GM23248 (cell line): ENCODE measurements around the gene LAMA4. TPM values are rescaled to one million over a fixed set of nuclear protein-coding genes. Genes with fewer than 3 reads are reported as not detected.

Experiments
- DNase-seq: peaks from one replicate; pipeline ENCODE4 v3.0.0-alpha.2; 2015
- H2AFZ ChIP-seq: fragments of 200-600 bp; sonication (generic); 2 replicates; pipeline ENCODE4 v1.6.1; 2016; ENCODE audit warnings: antibody characterized with exemption
- H3F3A ChIP-seq: fragments of 200-600 bp; sonication (generic); 2 replicates; pipeline ENCODE4 v1.6.1; 2016; ENCODE audit warnings: mild to moderate bottlenecking, antibody characterized with exemption, mixed run types; ENCODE audit not compliant: insufficient read depth
- H3K27ac ChIP-seq: fragments of 200-600 bp; sonication (generic); 2 replicates; pipeline ENCODE4 v1.5.1; 2016; ENCODE audit warnings: mild to moderate bottlenecking
- H3K27me3 ChIP-seq: fragments of 200-600 bp; sonication (generic); replicated peaks from 2 replicates; pipeline ENCODE4 v1.6.1; 2016; ENCODE audit warnings: mild to moderate bottlenecking; ENCODE audit not compliant: insufficient read depth
- H3K36me3 ChIP-seq: fragments of 200-600 bp; sonication (generic); 2 replicates; pipeline ENCODE4 v1.6.1; 2016; ENCODE audit warnings: low read depth, mild to moderate bottlenecking
- H3K4me1 ChIP-seq: fragments of 200-600 bp; sonication (generic); 2 replicates; pipeline ENCODE4 v1.6.1; 2016; ENCODE audit warnings: mild to moderate bottlenecking; ENCODE audit not compliant: insufficient read depth
- H3K4me2 ChIP-seq: fragments of 200-600 bp; sonication (generic); one replicate; pipeline ENCODE4 v1.6.1; 2016; ENCODE audit warnings: mild to moderate bottlenecking; ENCODE audit not compliant: unreplicated experiment
- H3K4me3 ChIP-seq: fragments of 200-600 bp; sonication (generic); 2 replicates; pipeline ENCODE4 v1.5.1; 2016; ENCODE audit warnings: mild to moderate bottlenecking
- H3K79me2 ChIP-seq: fragments of 200-600 bp; sonication (generic); 2 replicates; pipeline ENCODE4 v1.6.1; 2016; ENCODE audit warnings: mild to moderate bottlenecking; ENCODE audit not compliant: insufficient read depth
- H3K9ac ChIP-seq: fragments of 200-600 bp; sonication (generic); 2 replicates; pipeline ENCODE4 v1.6.1; 2016; ENCODE audit warnings: mild to moderate bottlenecking
- H3K9me2 ChIP-seq: fragments of 200-600 bp; sonication (generic); 2 replicates; pipeline ENCODE4 v1.6.1; 2016; ENCODE audit warnings: mixed run types, mild to moderate bottlenecking, moderate library complexity; ENCODE audit not compliant: insufficient read depth
- H3K9me3 ChIP-seq: fragments of 200-600 bp; sonication (generic); one replicate; pipeline ENCODE4 v1.6.1; 2017; ENCODE audit warnings: low read depth
- H4K20me1 ChIP-seq: fragments of 200-600 bp; sonication (generic); 2 replicates; pipeline ENCODE4 v1.6.0; 2016; ENCODE audit not compliant: insufficient read depth
- EZH2 ChIP-seq: fragments of 200-600 bp; sonication (generic); IDR thresholded peaks from 2 replicates; pipeline ENCODE4 v1.6.1; 2018; ENCODE audit warnings: antibody characterized with exemption, mild to moderate bottlenecking; ENCODE audit not compliant: insufficient read depth, poor library complexity, severe bottlenecking
- EZH2phosphoT487 ChIP-seq: fragments of 200-600 bp; sonication (generic); IDR thresholded peaks from 2 replicates; pipeline ENCODE4 v1.6.1; 2018; ENCODE audit warnings: antibody characterized with exemption, moderate library complexity, mild to moderate bottlenecking, low read depth; ENCODE audit not compliant: insufficient read depth
- WGBS, 2 experiments: methylation state at CpG; one replicate each; pipeline ENCODE4 v1.1.6; 2015 to 2017; ENCODE audit warnings: low lambda C conversion rate in 2 of 2, low coverage in 1 of 2; ENCODE audit errors: missing lambda C conversion rate in 2 of 2; 5-methylcytosine and 5-hydroxymethylcytosine counted together
- in situ Hi-C: fragments of 300-500 bp; cut with MboI; formaldehyde crosslinking; loops from 2 replicates; pipeline ENCODE4 v1.15.0; 2020
- polyA plus RNA-seq: library from polyadenylated mRNA; unstranded; fragments of >200 nt; fragmentation: Nextera tagmentation; extraction: Ambion mirVana; gene quantifications from 2 replicates; pipeline ENCODE4 v1.2.1, GENCODE V29; 2016
- total RNA-seq: library from RNA; depleted of rRNA; stranded (reverse); fragments of >200 nt; shearing (Covaris generic); gene quantifications from 2 replicates; pipeline ENCODE4 v1.2.3, GENCODE V29; 2014

Gene LAMA4
- total and polyA plus RNA-seq, 2 experiments from 2014 or later = 331 to 429 TPM

GRCh38 chr6:112237066-112237465 is 17.3 kb downstream of the LAMA4 start:
- H3K27me3 ChIP-seq = no peaks in the 10 kb centered on the region
- no peak overlapping the region for H3K4me3 ChIP-seq
- DNase-seq = peak; percentile 46
- H3F3A ChIP-seq = peaks cover 91% of the 10 kb centered on the region
- no peaks in the 10 kb centered on the region for H3K9me3 ChIP-seq
- no peaks in the 10 kb centered on the region; the same call in 1 of the 2 replicates for H4K20me1 ChIP-seq
- no peaks in the 10 kb centered on the region for H3K9me2 ChIP-seq
- peaks cover 30% of the 10 kb centered on the region for H3K36me3 ChIP-seq
- WGBS, 2 experiments = 59 to 65% methylated on average over 4 of the region's 4 CpGs
- in situ Hi-C loops = no loop called here
- H2AFZ ChIP-seq = no peak overlapping the region
- H3K4me1 ChIP-seq = peaks cover 82% of the 10 kb centered on the region
- peak overlapping the region; percentile 86 for H3K27ac ChIP-seq
- H3K79me2 ChIP-seq = peaks cover 86% of the 10 kb centered on the region
- H3K4me2 ChIP-seq = no peak overlapping the region
- TF ChIP-seq EZH2phosphoT487 (no peak), EZH2 (no peak)
- peak overlapping the region; percentile 45 for H3K9ac ChIP-seq

DNA sequence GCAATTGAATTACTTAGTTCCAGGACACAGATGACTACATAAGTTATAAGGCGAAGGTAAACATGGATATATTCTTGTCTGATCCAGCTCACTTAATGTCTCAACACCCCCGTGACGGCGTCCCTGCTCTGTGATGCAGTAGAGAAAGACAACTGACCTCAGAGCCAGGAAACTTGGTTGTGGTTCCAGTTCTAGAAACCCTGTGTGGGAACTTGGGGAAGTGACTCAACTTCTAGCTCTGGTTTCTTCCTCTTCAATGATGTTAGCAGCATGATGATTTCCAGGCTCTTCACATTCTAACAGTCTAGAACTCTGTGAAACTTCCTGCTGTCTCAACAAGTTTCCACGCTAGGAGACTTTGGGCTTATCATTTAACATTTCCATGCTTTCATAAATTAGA is 18.4 kb downstream of the LAMA4 start:
- Histone ChIP-seq H3F3A (peaks cover 93% of the 10 kb centered on the region), H3K9ac (peak overlapping the region; percentile 45; the same call in 1 of the 2 replicates), H3K36me3 (peaks cover 32% of the 10 kb centered on the region), H3K4me1 (peaks cover 84% of the 10 kb centered on the region), H3K27me3 (no peaks in the 10 kb centered on the region), H3K27ac (peak overlapping the region; percentile 86), H3K4me3 (no peak overlapping the region), H2AFZ (no peak overlapping the region), H3K79me2 (peaks cover 87% of the 10 kb centered on the region), H3K9me2 (no peaks in the 10 kb centered on the region), H4K20me1 (no peaks in the 10 kb centered on the region), H3K4me2 (peak overlapping the region; percentile 70), H3K9me3 (no peaks in the 10 kb centered on the region)
- in situ Hi-C loops = no loop called here
- TF ChIP-seq EZH2 (no peak), EZH2phosphoT487 (no peak)
- 52 to 63% methylated on average over 5 of the region's 5 CpGs for WGBS, 2 experiments
- peak; percentile 83 for DNase-seq

DNA sequence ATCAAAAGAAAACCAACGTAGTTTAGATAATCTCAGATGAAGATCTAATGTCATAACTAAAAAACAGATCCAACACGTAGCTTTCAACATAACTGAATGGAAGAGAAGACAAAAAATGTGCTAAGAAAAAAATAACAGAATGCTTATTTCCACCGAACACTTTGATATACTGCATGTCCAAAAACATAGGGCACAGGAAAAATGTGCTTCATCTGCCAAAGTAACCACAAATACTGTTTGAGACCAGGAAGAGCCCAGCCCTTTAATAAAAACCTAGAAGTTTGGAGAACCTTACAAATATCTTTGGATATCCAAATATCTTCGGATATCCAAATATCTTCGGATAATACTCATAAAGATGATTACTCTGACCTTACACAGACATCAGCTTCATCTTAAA is 19.8 kb downstream of the LAMA4 start:
- TF ChIP-seq EZH2phosphoT487 = no peak
- no peak for TF ChIP-seq EZH2
- Histone ChIP-seq H3K9ac (peak overlapping the region; percentile 66), H3K4me3 (peak overlapping the region; percentile 29), H3K4me2 (peak overlapping the region; percentile 70), H3F3A (peaks cover 97% of the 10 kb centered on the region), H3K9me3 (no peaks in the 10 kb centered on the region), H3K27me3 (no peaks in the 10 kb centered on the region), H3K79me2 (peaks cover 87% of the 10 kb centered on the region), H3K4me1 (peaks cover 79% of the 10 kb centered on the region), H4K20me1 (no peaks in the 10 kb centered on the region), H3K36me3 (peaks cover 30% of the 10 kb centered on the region), H3K9me2 (no peaks in the 10 kb centered on the region), H2AFZ (no peak overlapping the region), H3K27ac (peak overlapping the region; percentile 86)
- in situ Hi-C loops = no loop called here
- peak; percentile 47 for DNase-seq
- 2 to 6% methylated on average over 5 of the region's 5 CpGs for WGBS, 2 experiments

DNA sequence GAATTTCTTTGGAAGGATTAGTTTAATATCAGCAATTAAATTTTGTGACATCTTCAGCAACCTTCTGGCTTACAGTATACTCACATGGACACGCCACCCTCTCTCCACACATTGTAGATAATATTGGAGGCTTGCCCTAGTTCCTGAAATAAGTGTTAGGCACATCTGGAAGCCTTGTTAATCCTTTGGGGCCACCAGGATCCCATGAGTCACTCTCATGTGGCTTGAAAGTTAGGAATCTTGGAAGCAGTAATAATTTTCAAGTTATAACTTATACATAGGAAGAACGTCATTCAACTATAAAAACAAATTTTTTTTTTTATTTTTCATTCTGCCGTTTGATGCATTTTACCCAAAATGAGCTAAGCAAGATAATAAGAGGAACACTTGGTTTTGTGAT is 20.5 kb downstream of the LAMA4 start:
- peaks cover 87% of the 10 kb centered on the region for H3K79me2 ChIP-seq
- 2 to 6% methylated on average over 3 of the region's 3 CpGs for WGBS, 2 experiments
- H2AFZ ChIP-seq = no peak overlapping the region
- peak overlapping the region; percentile 66 for H3K9ac ChIP-seq
- H3K9me3 ChIP-seq = no peaks in the 10 kb centered on the region
- H3K9me2 ChIP-seq = no peaks in the 10 kb centered on the region
- in situ Hi-C loops = no loop called here
- H3K27ac ChIP-seq = peak overlapping the region; percentile 86
- peaks cover 77% of the 10 kb centered on the region for H3K4me1 ChIP-seq
- peaks cover 28% of the 10 kb centered on the region for H3K36me3 ChIP-seq
- TF ChIP-seq EZH2phosphoT487 (no peak), EZH2 (no peak)
- H4K20me1 ChIP-seq = no peaks in the 10 kb centered on the region
- peak overlapping the region; percentile 29; the same call in 1 of the 2 replicates for H3K4me3 ChIP-seq
- H3K27me3 ChIP-seq = no peaks in the 10 kb centered on the region
- H3F3A ChIP-seq = peaks cover 97% of the 10 kb centered on the region
- peak overlapping the region; percentile 70 for H3K4me2 ChIP-seq
- peak; percentile 95 for DNase-seq
